ENCODE data around the gene YPEL2. TPM values are rescaled to one million over a fixed set of nuclear protein-coding genes. Genes with fewer than 3 reads are reported as not detected.

YPEL2 gene
- total RNA-seq, 2 donors from 2014 or later: 22.8 to 27.7 TPM

DNA sequence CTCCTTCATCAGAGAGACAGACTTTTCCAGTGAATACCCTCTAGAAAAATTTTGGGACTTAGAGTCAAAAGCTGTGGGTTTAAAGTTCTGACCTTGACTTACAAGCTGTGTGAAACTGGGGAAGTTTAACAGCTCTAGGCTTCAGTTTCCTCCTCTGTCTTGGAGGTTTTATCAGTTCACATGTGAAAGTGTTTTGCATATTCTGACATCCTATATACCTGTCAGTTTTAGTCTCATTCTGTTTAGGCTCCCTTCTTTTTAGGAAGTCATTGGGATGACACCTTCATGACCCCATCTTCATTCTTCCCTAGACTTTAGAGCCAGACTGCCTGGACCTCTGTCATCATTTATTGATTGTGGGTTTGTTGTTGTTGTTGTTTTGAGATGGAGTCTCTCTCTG is 44.4 kb downstream of the YPEL2 start:
- H3K9me3 ChIP-seq (ENCODE audit: control insufficient read depth, low read length): no peaks in the 10 kb centered on the region
- DNase-seq: no peak
- H3K4me3 Mint-ChIP-seq: no peak overlapping the region
- no peaks in the 10 kb centered on the region for H3K27me3 Mint-ChIP-seq (ENCODE audit: insufficient read depth)
- peaks cover 25% of the 10 kb centered on the region for H3K4me1 ChIP-seq (ENCODE audit: control insufficient read depth, insufficient read depth, low read length)
- H3K9ac ChIP-seq (ENCODE audit: extremely low read depth, low read length, poor library complexity, severe bottlenecking): no peak overlapping the region
- no peak overlapping the region for H3K27ac ChIP-seq (ENCODE audit: low read depth, low read length)
- TF ChIP-seq CTCF (conservative IDR thresholded peaks at IDR 0.05): no peak
- H3K4me3 ChIP-seq (ENCODE audit: low read length): no peak overlapping the region
- peaks cover 68% of the 10 kb centered on the region for H3K36me3 ChIP-seq (ENCODE audit: control insufficient read depth, insufficient read depth, low read length)
- no peaks in the 10 kb centered on the region for H3K9me3 Mint-ChIP-seq
- peaks cover 36% of the 10 kb centered on the region for H3K4me1 Mint-ChIP-seq
- H3K27ac Mint-ChIP-seq: no peak overlapping the region
- H3K27me3 ChIP-seq (ENCODE audit: control insufficient read depth, insufficient read depth, low read length, poor library complexity, severe bottlenecking): no peaks in the 10 kb centered on the region
- peaks cover 7% of the 10 kb centered on the region for H3K36me3 Mint-ChIP-seq (ENCODE audit: low read depth)

DNA sequence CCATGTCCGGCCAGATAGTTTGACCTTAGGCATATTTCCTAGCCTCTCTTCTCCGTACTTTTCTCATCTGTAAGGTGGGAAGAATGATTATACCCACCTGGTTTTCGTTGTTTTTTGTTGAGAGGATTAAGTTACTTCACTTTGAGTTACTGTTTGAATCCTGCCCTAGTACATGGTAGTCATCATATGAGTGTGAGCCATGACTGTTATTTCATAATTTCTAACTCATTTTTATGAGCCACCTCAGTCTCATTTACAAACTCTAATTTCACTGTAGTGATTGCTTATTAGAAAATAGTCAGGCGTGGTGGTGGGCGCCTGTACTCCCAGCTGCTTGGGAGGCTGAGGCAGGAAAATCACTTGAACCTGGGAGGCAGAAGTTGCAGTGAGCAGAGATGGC is 45.1 kb downstream of the YPEL2 start:
- no peak for TF ChIP-seq CTCF (conservative IDR thresholded peaks at IDR 0.05)

DNA sequence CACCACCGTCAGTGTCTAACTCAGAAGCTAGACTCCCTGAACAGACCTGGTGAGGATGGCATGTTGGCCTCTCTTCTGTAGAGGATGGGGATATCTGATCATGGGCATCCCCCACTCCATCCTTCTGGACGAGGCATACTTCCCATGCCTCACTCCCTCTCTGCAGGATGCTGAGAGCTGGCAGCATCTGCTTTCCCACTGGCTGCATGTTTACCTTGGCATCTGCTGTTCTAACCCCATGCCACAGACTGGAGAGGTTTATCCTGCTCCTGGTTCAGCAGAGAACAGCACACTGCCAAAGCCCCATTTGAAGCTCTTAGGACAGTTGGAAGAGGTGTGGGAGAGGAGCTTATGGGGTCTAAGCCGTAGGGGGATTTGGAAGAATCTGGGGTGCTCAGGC is 46.0 kb downstream of the YPEL2 start:
- DNase-seq: no peak
- no peak overlapping the region for H3K4me3 ChIP-seq (ENCODE audit: low read length)

More for the DNA sequence above, 45.1 kb downstream of the YPEL2 start:
- Mint-ChIP-seq H3K4me1 (peaks cover 29% of the 10 kb centered on the region), H3K9me3 (no peaks in the 10 kb centered on the region), H3K27me3 (ENCODE audit: insufficient read depth) (no peaks in the 10 kb centered on the region), H3K4me3 (no peak overlapping the region), H3K27ac (no peak overlapping the region), H3K36me3 (ENCODE audit: low read depth) (peaks cover 7% of the 10 kb centered on the region)
- WGBS, 2 experiments (ENCODE audit: insufficient coverage in 1 of 2, insufficient read length in 1 of 2): 94 to 100% methylated on average over 5 of the region's 5 CpGs
- Histone ChIP-seq H3K9ac (ENCODE audit: extremely low read depth, low read length, poor library complexity, severe bottlenecking) (no peak overlapping the region), H3K27ac (ENCODE audit: low read depth, low read length) (no peak overlapping the region), H3K9me3 (ENCODE audit: control insufficient read depth, low read length) (no peaks in the 10 kb centered on the region), H3K4me3 (ENCODE audit: low read length) (no peak overlapping the region), H3K27me3 (ENCODE audit: control insufficient read depth, insufficient read depth, low read length, poor library complexity, severe bottlenecking) (no peaks in the 10 kb centered on the region), H3K36me3 (ENCODE audit: control insufficient read depth, insufficient read depth, low read length) (peaks cover 69% of the 10 kb centered on the region), H3K4me1 (ENCODE audit: control insufficient read depth, insufficient read depth, low read length) (peaks cover 18% of the 10 kb centered on the region)
- DNase-seq: no peak

More for the DNA sequence above, 46.0 kb downstream of the YPEL2 start:
- no peak for TF ChIP-seq CTCF (conservative IDR thresholded peaks at IDR 0.05)
- Histone ChIP-seq H3K9me3 (ENCODE audit: control insufficient read depth, low read length) (no peaks in the 10 kb centered on the region), H3K27me3 (ENCODE audit: control insufficient read depth, insufficient read depth, low read length, poor library complexity, severe bottlenecking) (no peaks in the 10 kb centered on the region), H3K27ac (ENCODE audit: low read depth, low read length) (no peak overlapping the region), H3K36me3 (ENCODE audit: control insufficient read depth, insufficient read depth, low read length) (peaks cover 72% of the 10 kb centered on the region), H3K4me1 (ENCODE audit: control insufficient read depth, insufficient read depth, low read length) (peaks cover 10% of the 10 kb centered on the region), H3K9ac (ENCODE audit: extremely low read depth, low read length, poor library complexity, severe bottlenecking) (no peak overlapping the region)
- Mint-ChIP-seq H3K4me3 (no peak overlapping the region), H3K4me1 (peaks cover 21% of the 10 kb centered on the region), H3K9me3 (no peaks in the 10 kb centered on the region), H3K27me3 (ENCODE audit: insufficient read depth) (no peaks in the 10 kb centered on the region), H3K36me3 (ENCODE audit: low read depth) (peaks cover 9% of the 10 kb centered on the region), H3K27ac (no peak overlapping the region)
- 99 to 100% methylated on average over 2 to 3 of the region's 3 CpGs for WGBS, 2 experiments (ENCODE audit: insufficient coverage in 1 of 2, insufficient read length in 1 of 2)
